Fibroblast of pulmonary artery (primary cell): ENCODE data around the gene LRTM2.

Experiments
- DNase-seq: peaks from one replicate; pipeline ENCODE4 v3.0.0-alpha.2; 2010; ENCODE audit warnings: low read depth
- H3K4me3 ChIP-seq: replicated peaks from 2 replicates; pipeline ENCODE4 v1.5.1; 2011; ENCODE audit warnings: low read depth, mild to moderate bottlenecking, control low read depth, low read length, moderate library complexity
- CTCF ChIP-seq: IDR thresholded peaks from 2 replicates; pipeline ENCODE4 v1.5.1; 2011; ENCODE audit warnings: mild to moderate bottlenecking, control low read depth, low read length, inconsistent platforms; ENCODE audit errors: missing control alignments

Gene LRTM2

GRCh38 chr12:1883513-1883912 is 63.1 kb downstream of the LRTM2 start:
- no peak overlapping the region for H3K4me3 ChIP-seq
- DNase-seq = no peak
- no peak for TF ChIP-seq CTCF

- no peak for TF ChIP-seq CTCF
- no peak overlapping the region for H3K4me3 ChIP-seq
- no peak for DNase-seq
These were observed 64.3 kb downstream of the LRTM2 start for GRCh38 chr12:1884651-1885050.

GRCh38 chr12:1885082-1885596 is 64.8 kb downstream of the LRTM2 start:
- TF ChIP-seq CTCF = no peak
- no peak for DNase-seq
- no peak overlapping the region for H3K4me3 ChIP-seq

GRCh38 chr12:1885599-1886245 is 65.4 kb downstream of the LRTM2 start:
- TF ChIP-seq CTCF = no peak
- no peak overlapping the region for H3K4me3 ChIP-seq

More at GRCh38 chr12:1885599-1886245, 65.4 kb downstream of the LRTM2 start:
- DNase-seq = no peak
